ENCODE data around the gene TUBA8.

GRCh38 chr22:18126606-18127005 lies 16.0 kb downstream of the TUBA8 start:
- no peak for TF ChIP-seq CTCF (IDR thresholded peaks at IDR 0.05)
- TF ChIP-seq POLR2A (IDR thresholded peaks at IDR 0.05): no peak

Data from tibial nerve (tissue), 3 donors.